Measurements from ENCODE around the gene C1orf167.

GRCh38 chr1:11831945-11832725, 70.1 kb downstream of the C1orf167 start:
- TF ChIP-seq, protein P1, sequence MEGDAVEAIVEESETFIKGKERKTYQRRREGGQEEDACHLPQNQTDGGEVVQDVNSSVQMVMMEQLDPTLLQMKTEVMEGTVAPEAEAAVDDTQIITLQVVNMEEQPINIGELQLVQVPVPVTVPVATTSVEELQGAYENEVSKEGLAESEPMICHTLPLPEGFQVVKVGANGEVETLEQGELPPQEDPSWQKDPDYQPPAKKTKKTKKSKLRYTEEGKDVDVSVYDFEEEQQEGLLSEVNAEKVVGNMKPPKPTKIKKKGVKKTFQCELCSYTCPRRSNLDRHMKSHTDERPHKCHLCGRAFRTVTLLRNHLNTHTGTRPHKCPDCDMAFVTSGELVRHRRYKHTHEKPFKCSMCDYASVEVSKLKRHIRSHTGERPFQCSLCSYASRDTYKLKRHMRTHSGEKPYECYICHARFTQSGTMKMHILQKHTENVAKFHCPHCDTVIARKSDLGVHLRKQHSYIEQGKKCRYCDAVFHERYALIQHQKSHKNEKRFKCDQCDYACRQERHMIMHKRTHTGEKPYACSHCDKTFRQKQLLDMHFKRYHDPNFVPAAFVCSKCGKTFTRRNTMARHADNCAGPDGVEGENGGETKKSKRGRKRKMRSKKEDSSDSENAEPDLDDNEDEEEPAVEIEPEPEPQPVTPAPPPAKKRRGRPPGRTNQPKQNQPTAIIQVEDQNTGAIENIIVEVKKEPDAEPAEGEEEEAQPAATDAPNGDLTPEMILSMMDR (IDR thresholded peaks at IDR 0.05; ENCODE audit: insufficient read depth, low read length, poor library complexity, severe bottlenecking) = no peak
- TF ChIP-seq EZH2phosphoT487 (conservative IDR thresholded peaks at IDR 0.05; ENCODE audit: low read length) = no peak
